NAMALWA (cell line): ENCODE measurements around the gene SNAP47.

Experiments used
- DNase-seq: peaks from one replicate; pipeline ENCODE4 v3.0.0-alpha.2; 2015; ENCODE audit warnings: low spot score

Gene SNAP47

GRCh38 chr1:227785805-227786671, 50.8 kb downstream of the SNAP47 start:
- no peak for DNase-seq

- DNase-seq: no peak
These were observed 51.7 kb downstream of the SNAP47 start for GRCh38 chr1:227786673-227787512.

- DNase-seq: peak; percentile 96
These were observed 52.5 kb downstream of the SNAP47 start for GRCh38 chr1:227787513-227788270.

GRCh38 chr1:227788271-227789083, 53.2 kb downstream of the SNAP47 start:
- DNase-seq: peak; percentile 77

GRCh38 chr1:227789084-227790033, 54.1 kb downstream of the SNAP47 start:
- no peak for DNase-seq

GRCh38 chr1:227790034-227790400, 54.8 kb downstream of the SNAP47 start:
- no peak for DNase-seq

GRCh38 chr1:227790868-227791267, 55.6 kb downstream of the SNAP47 start:
- no peak for DNase-seq

- no peak for DNase-seq
These were observed 56.3 kb downstream of the SNAP47 start for GRCh38 chr1:227791425-227792143.

- peak; percentile 26 for DNase-seq
These were observed 57.2 kb downstream of the SNAP47 start for GRCh38 chr1:227792216-227793078.

GRCh38 chr1:227793079-227793947, 58.1 kb downstream of the SNAP47 start:
- DNase-seq: no peak

GRCh38 chr1:227793948-227794816, 58.9 kb downstream of the SNAP47 start:
- DNase-seq: no peak

- DNase-seq: no peak
These were observed 59.6 kb downstream of the SNAP47 start for GRCh38 chr1:227794817-227795192.

- no peak for DNase-seq
These were observed 60.5 kb downstream of the SNAP47 start for GRCh38 chr1:227795732-227796131.

- no peak for DNase-seq
These were observed 61.2 kb downstream of the SNAP47 start for GRCh38 chr1:227796359-227796915.

- DNase-seq: no peak
These were observed 61.9 kb downstream of the SNAP47 start for GRCh38 chr1:227797144-227797543.

- DNase-seq: no peak
These were observed 62.4 kb downstream of the SNAP47 start for GRCh38 chr1:227797625-227798024.
